ENCODE measurements around the gene TRIM54. TPM values are rescaled to one million over a fixed set of nuclear protein-coding genes. Genes with fewer than 3 reads are reported as not detected.

TRIM54 gene
- total and polyA plus RNA-seq, 2 donors (not counting 3 experiments of a cell fraction or from before 2014, with no cell fraction given), result 0.51 to 1.7 TPM

- Histone ChIP-seq H3K27me3 (ENCODE audit: control insufficient read depth in 2 of 2, insufficient read depth in 2 of 2, low read length in 2 of 2) (no peaks in the 10 kb centered on the region), H3K4me2 (ENCODE audit: insufficient read depth, low read length) (no peak overlapping the region), H3K9me1 (replicated peaks; ENCODE audit: control insufficient read depth, extremely low read depth, insufficient read depth, low read length) (no peaks in the 10 kb centered on the region), H4K20me1 (replicated peaks; ENCODE audit: control insufficient read depth, extremely low read depth, insufficient read depth, low read length) (no peaks in the 10 kb centered on the region), H3K36me3 (ENCODE audit: control insufficient read depth in 2 of 2, extremely low read depth in 1 of 2, insufficient read depth in 2 of 2, low read length in 2 of 2) (peaks cover 20 to 63% of the 10 kb centered on the region in 2 experiments), H3K9me3 (replicated peaks; ENCODE audit: control insufficient read depth, insufficient read depth, low read length) (no peaks in the 10 kb centered on the region), H3K79me2 (ENCODE audit: control insufficient read depth, insufficient read depth, low read length) (no peaks in the 10 kb centered on the region), H3K27ac (ENCODE audit: insufficient read depth, low read depth, low read length) (no peak overlapping the region), H2AFZ (ENCODE audit: low read depth, low read length) (no peak overlapping the region), H3K4me3 (replicated peaks in 1 of 3; ENCODE audit: insufficient read depth in 1 of 3, low read depth in 1 of 3, low read length in 3 of 3) (no peak overlapping the region), H3K9ac (replicated peaks; ENCODE audit: extremely low read depth, insufficient read depth, low read length) (no peak overlapping the region), H3K4me1 (ENCODE audit: control insufficient read depth, extremely low read depth, insufficient read depth, low read length) (no peaks in the 10 kb centered on the region)
- dilution Hi-C loops (cut with MboI; ENCODE audit: extremely low pct_ligation_motif_present, low sequenced_read_pairs), result no loop called here
- BruUV-seq (replicated peaks), result no TSS peak
- FAIRE-seq (no peak), DNase-seq (ENCODE audit: low read depth, low spot score) (no peak)
- POLR2A ChIA-PET, result no interaction called here
- CTCF ChIA-PET, result interaction anchor here (0.9 kb wide), 1 partner anchor 22 kb away, joined by 3 read pairs; no protein-coding TSS in a partner anchor
- intact Hi-C loops (cut with micrococcal nuclease), result no loop called here
- no peak for TF ChIP-seq EZH2 (IDR thresholded peaks at IDR 0.05; ENCODE audit: borderline replicate concordance, low read depth, low read length, severe bottlenecking)
- no peak for TF ChIP-seq POLR2A (IDR thresholded peaks at IDR 0.05; ENCODE audit: low read depth, low read length)
- no peak for TF ChIP-seq JUN (IDR thresholded peaks at IDR 0.05; ENCODE audit: borderline replicate concordance, insufficient read depth, insufficient read length, low read depth)
- TF ChIP-seq CTCF (IDR thresholded peaks at IDR 0.05; ENCODE audit: extremely low read depth in 1 of 2, insufficient read depth in 1 of 2, low read depth in 1 of 2, low read length in 2 of 2), result no peak
- TF ChIP-seq FOS (IDR thresholded peaks at IDR 0.05; ENCODE audit: borderline replicate concordance, insufficient read depth, low read length), result no peak
- no peak for TF ChIP-seq MYC (IDR thresholded peaks at IDR 0.05; ENCODE audit: low read depth, low read length)
- no peak for TF ChIP-seq POLR2AphosphoS5 (IDR thresholded peaks at IDR 0.05; ENCODE audit: insufficient read depth, low read depth, low read length)
- TF ChIP-seq, protein P1, sequence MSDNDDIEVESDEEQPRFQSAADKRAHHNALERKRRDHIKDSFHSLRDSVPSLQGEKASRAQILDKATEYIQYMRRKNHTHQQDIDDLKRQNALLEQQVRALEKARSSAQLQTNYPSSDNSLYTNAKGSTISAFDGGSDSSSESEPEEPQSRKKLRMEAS (IDR thresholded peaks at IDR 0.05; ENCODE audit: insufficient read depth, insufficient read length), result no peak
- no peak for TF ChIP-seq GATA2 (IDR thresholded peaks at IDR 0.05; ENCODE audit: insufficient read depth, insufficient read length, low read depth, low read length)
Observed at GRCh38 chr2:27233341-27233740, 48.9 kb upstream of the TRIM54 start.
